Naive thymus-derived CD4-positive, alpha-beta T cell (primary cell): ENCODE results near the gene LBH. TPM values are rescaled to one million over a fixed set of nuclear protein-coding genes. Genes with fewer than 3 reads are reported as not detected.

Experiments used
- ATAC-seq: fragments of 150-1000 bp; cut with Tn5 transposase; 2 replicates; pipeline ENCODE4 v1.10.0; 2021; ENCODE audit warnings: mild to moderate bottlenecking, moderate library complexity
- CTCF ChIA-PET: fragments of 350-600 bp; sonication (Branson Sonifier 250); formaldehyde crosslinking; loops from one replicate; lab custom pipeline; 2021; ENCODE audit warnings: antibody characterized with exemption; lab: Charles Lee
- POLR2A ChIA-PET: fragments of 350-600 bp; sonication (Branson Sonifier 250); formaldehyde crosslinking; loops from one replicate; lab custom pipeline; 2021; ENCODE audit warnings: antibody characterized with exemption, inconsistent platforms; lab: Charles Lee
- DNase-seq, 9 donors: peaks; one replicate each; pipeline versions ENCODE4 v3.0.0 to v3.0.0-alpha.2; 2020 to 2022; ENCODE audit warnings: mixed read lengths in 1 of 9
- H3K27ac ChIP-seq: one replicate; pipeline ENCODE4 v1.7.0; 2013; ENCODE audit warnings: mild to moderate bottlenecking, low read depth, low read length, moderate library complexity
- H3K27me3 ChIP-seq, 2 donors: one replicate each; pipeline ENCODE4 v1.7.0; 2013; ENCODE audit warnings: low read length in 2 of 2, mild to moderate bottlenecking in 2 of 2, moderate library complexity in 2 of 2; ENCODE audit not compliant: control insufficient read depth in 2 of 2, insufficient read depth in 2 of 2
- H3K36me3 ChIP-seq, 3 experiments: 1 replicate in 2 of 3; 2 replicates in 1 of 3; pipeline ENCODE4 v1.7.0; 2013; ENCODE audit warnings: low read length in 3 of 3, mild to moderate bottlenecking in 3 of 3, moderate library complexity in 1 of 3; ENCODE audit not compliant: insufficient read depth in 3 of 3, control insufficient read depth in 2 of 3
- H3K4me1 ChIP-seq, 2 donors: one replicate each; pipeline ENCODE4 v1.7.0; 2013; ENCODE audit warnings: low read length in 2 of 2, mild to moderate bottlenecking in 2 of 2, moderate library complexity in 1 of 2; ENCODE audit not compliant: control insufficient read depth in 2 of 2, insufficient read depth in 2 of 2
- H3K4me3 ChIP-seq: 2 replicates; pipeline ENCODE4 v1.7.0; 2013; ENCODE audit warnings: mild to moderate bottlenecking, low read length
- H3K9me3 ChIP-seq, 3 experiments: 1 replicate in 2 of 3; 2 replicates in 1 of 3; pipeline ENCODE4 v1.7.0; 2013; ENCODE audit warnings: low read length in 3 of 3; ENCODE audit not compliant: control insufficient read depth in 2 of 3
- H3K27ac Mint-ChIP-seq, 9 donors: one replicate each; pipeline ENCODE4 v1.8.0; 2020 to 2022; ENCODE audit warnings: mixed read lengths in 9 of 9, mild to moderate bottlenecking in 8 of 9, moderate library complexity in 5 of 9, inconsistent platforms in 2 of 9
- H3K27me3 Mint-ChIP-seq, 5 donors: one replicate each; pipeline ENCODE4 v1.8.0; 2021 to 2022; ENCODE audit warnings: mixed read lengths in 5 of 5, mild to moderate bottlenecking in 1 of 5
- H3K36me3 Mint-ChIP-seq, 5 donors: one replicate each; pipeline ENCODE4 v1.8.0; 2020 to 2022; ENCODE audit warnings: mixed read lengths in 5 of 5, mild to moderate bottlenecking in 3 of 5, inconsistent platforms in 1 of 5
- H3K4me1 Mint-ChIP-seq, 7 donors: one replicate each; pipeline ENCODE4 v1.8.0; 2020 to 2022; ENCODE audit warnings: mixed read lengths in 7 of 7, mild to moderate bottlenecking in 3 of 7, inconsistent platforms in 1 of 7
- H3K4me3 Mint-ChIP-seq, 10 donors: one replicate each; pipeline ENCODE4 v1.8.0; 2020 to 2022; ENCODE audit warnings: mild to moderate bottlenecking in 10 of 10, mixed read lengths in 10 of 10, moderate library complexity in 6 of 10, inconsistent platforms in 2 of 10
- H3K9me3 Mint-ChIP-seq, 11 donors: one replicate each; pipeline ENCODE4 v1.8.0; 2020 to 2022; ENCODE audit warnings: mixed read lengths in 11 of 11, mild to moderate bottlenecking in 4 of 11, inconsistent platforms in 1 of 11, moderate library complexity in 1 of 11
- intact Hi-C, 2 donors: fragments of 100-400 bp; cut with micrococcal nuclease; formaldehyde crosslinking; loops; one replicate each; pipeline ENCODE4 v1.15.1; 2023
- polyA plus RNA-seq, 2 donors: library from polyadenylated mRNA; unstranded; fragments of 300-500 nt; fragmentation: Illumina TruSeq; gene quantifications; one replicate each; pipeline ENCODE4 v1.2.3, GENCODE V29; 2021
- total RNA-seq, 6 experiments: library from RNA in 5 of 6; stranded (reverse) in 5 of 6; gene quantifications; 1 replicate in 5 of 6; 2 replicates in 1 of 6; pipeline ENCODE4 v1.2.3 and lab custom pipeline; 2021 to 2026

LBH gene
- total and polyA plus RNA-seq, 7 experiments from 2014 or later = 146 to 517 (median 269) TPM

DNA sequence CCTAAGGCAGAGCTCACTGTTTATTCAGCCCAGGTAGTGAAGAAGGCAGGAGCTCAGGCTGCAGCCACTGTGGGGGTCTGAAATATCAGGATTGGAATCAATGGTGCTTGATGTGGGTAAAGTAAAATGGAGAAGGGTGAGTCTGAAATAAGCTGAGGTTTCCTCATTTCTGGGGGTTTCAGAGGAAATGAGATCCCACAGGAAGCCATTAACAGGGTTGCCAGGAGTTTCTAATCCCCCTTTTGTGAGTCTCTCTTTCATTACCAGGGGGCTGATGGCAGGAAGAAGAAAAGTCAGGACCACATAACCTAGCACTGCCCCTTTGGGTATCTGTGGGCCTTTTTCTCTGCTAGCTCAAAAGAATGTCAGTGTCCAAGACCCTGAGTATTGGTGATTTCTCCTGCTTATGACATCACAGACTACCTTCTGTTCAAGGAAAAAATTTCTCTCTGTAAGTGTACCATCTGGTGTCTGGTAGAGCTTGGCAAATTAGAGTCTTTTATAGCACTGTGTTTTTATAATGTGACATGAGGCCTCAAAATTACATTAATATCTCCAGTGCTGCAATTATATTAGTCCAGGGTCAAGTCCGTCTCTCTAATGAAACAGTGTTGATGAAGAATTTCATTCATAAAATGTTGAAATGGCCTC is 56.0 kb downstream of the LBH start:
- peak overlapping the region; percentile 10 to 70 (median 52) for H3K4me3 Mint-ChIP-seq
- no peaks in the 10 kb centered on the region for H3K9me3 ChIP-seq
- no peaks in the 10 kb centered on the region for H3K36me3 Mint-ChIP-seq
- peak overlapping the region; percentile 14 to 66 (median 53) for H3K27ac Mint-ChIP-seq
- DNase-seq (no peak), ATAC-seq (no peak)
- POLR2A ChIA-PET = interaction anchor here (0.6 to 3.3 kb wide), 8 partner anchors 14 to 80 kb away, joined by 3 to 17 read pairs (median 4); no protein-coding TSS in a partner anchor
- H3K27me3 Mint-ChIP-seq = no peaks in the 10 kb centered on the region
- no peak overlapping the region for H3K4me3 ChIP-seq
- intact Hi-C loops = no loop called here
- H3K27me3 ChIP-seq = no peaks in the 10 kb centered on the region
- no peaks in the 10 kb centered on the region for H3K9me3 Mint-ChIP-seq
- H3K4me1 Mint-ChIP-seq = peaks cover 25 to 43% (median 33%) of the 10 kb centered on the region in 7 donors
- H3K4me1 ChIP-seq = peaks cover 0 to 21% of the 10 kb centered on the region in 2 donors
- CTCF ChIA-PET = interaction anchor here (0.6 to 2.1 kb wide), 5 partner anchors 17 to 422 kb away, joined by 3 to 5 read pairs (median 3); no protein-coding TSS in a partner anchor
- H3K27ac ChIP-seq = no peak overlapping the region
- H3K36me3 ChIP-seq = no peaks in the 10 kb centered on the region

DNA sequence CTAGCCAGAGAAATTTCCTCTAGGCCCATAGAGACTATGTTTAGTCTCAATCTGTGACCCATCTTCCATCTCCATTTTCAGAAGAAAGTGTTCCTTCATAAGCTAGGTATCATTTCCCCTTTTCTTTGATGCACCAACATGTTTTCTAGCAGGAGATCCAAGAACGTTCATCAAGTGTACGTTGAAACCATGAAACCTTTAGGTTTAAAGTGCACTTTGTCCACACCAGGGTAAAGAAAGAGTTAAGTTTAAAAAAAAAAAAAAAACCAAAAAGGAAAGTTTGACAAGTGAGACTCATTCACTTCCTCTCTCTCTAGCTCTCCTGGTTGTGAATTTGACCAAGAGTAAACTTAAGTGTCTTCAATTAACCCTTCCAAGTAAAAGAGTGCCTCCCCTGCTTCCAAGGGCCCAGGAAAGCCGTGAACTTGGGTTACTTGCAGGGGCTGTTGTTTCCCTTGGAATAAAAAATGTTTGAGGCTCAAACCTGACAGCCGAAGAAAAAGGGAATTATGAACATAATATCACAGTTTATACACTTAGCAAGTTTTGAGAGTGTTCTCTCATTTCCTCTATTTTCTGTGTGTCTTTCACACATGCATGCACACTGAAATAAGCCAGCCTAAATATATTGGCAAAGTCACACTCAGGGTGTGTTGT is 56.7 kb downstream of the LBH start:
- Histone ChIP-seq H3K4me1 (peaks cover 0 to 21% of the 10 kb centered on the region in 2 donors), H3K27ac (no peak overlapping the region), H3K36me3 (no peaks in the 10 kb centered on the region), H3K27me3 (no peaks in the 10 kb centered on the region), H3K4me3 (no peak overlapping the region), H3K9me3 (no peaks in the 10 kb centered on the region)
- peak overlapping the region in 9 of 10 donors; percentile 8 to 70 (median 50) for H3K4me3 Mint-ChIP-seq
- no peaks in the 10 kb centered on the region for H3K27me3 Mint-ChIP-seq
- peaks cover 25 to 38% (median 30%) of the 10 kb centered on the region in 7 donors for H3K4me1 Mint-ChIP-seq
- no peaks in the 10 kb centered on the region for H3K9me3 Mint-ChIP-seq
- DNase-seq (peak in 5 of 9 donors; percentile 13 to 23 (median 14)), ATAC-seq (no peak)
- intact Hi-C loops = loop anchor here in 1 of 2 donors (2.0 kb wide), 1 partner anchor 49 kb away; no protein-coding TSS in a partner anchor
- peak overlapping the region; percentile 14 to 66 (median 44) for H3K27ac Mint-ChIP-seq
- H3K36me3 Mint-ChIP-seq = no peaks in the 10 kb centered on the region
- ChIA-PET CTCF (interaction anchor here (0.7 to 2.1 kb wide), 4 partner anchors 46 to 421 kb away, joined by 3 to 5 read pairs (median 3); no protein-coding TSS in a partner anchor), POLR2A (interaction anchor here (0.6 to 3.3 kb wide), 5 partner anchors 13 to 79 kb away, joined by 3 to 17 read pairs (median 4); no protein-coding TSS in a partner anchor)

DNA sequence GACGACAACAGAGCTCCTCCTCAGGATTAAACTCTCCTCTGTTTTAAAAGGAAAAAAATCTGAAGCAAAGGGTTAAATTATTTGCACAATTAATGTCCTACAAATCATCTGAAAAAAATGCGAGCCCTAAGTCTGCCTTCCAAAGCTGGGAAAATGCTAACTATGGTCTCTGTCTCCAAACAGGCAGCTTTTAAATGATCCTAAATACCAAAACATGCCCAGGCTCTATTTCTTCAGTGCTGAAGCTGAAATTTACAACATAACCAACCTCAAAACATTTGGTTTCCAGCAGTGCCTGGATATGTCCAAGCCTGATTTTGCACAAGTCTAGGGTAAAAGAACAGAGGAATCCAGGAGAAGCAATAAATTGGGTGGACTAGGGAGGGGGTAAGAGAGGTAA is 57.2 kb downstream of the LBH start:
- H3K9me3 Mint-ChIP-seq = no peaks in the 10 kb centered on the region
- no peaks in the 10 kb centered on the region for H3K9me3 ChIP-seq
- ATAC-seq = no peak
- H3K4me1 ChIP-seq = peaks cover 0 to 21% of the 10 kb centered on the region in 2 donors
- H3K27ac Mint-ChIP-seq = peak overlapping the region; percentile 14 to 85 (median 44)
- ChIA-PET CTCF (interaction anchor here (0.7 to 2.1 kb wide), 2 partner anchors 46 to 83 kb away, joined by 3 to 5 read pairs; no protein-coding TSS in a partner anchor), POLR2A (interaction anchor here (1.2 to 3.3 kb wide), 4 partner anchors 12 to 47 kb away, joined by 3 to 17 read pairs (median 4); no protein-coding TSS in a partner anchor)
- H3K4me3 Mint-ChIP-seq = peak overlapping the region in 7 of 10 donors; percentile 49 to 59 (median 53)
- no peak for DNase-seq
- H3K27ac ChIP-seq = no peak overlapping the region
- H3K4me1 Mint-ChIP-seq = peaks cover 25 to 39% (median 29%) of the 10 kb centered on the region in 7 donors
- no peaks in the 10 kb centered on the region for H3K27me3 ChIP-seq
- no peaks in the 10 kb centered on the region for H3K27me3 Mint-ChIP-seq
- H3K36me3 ChIP-seq = no peaks in the 10 kb centered on the region
- no peaks in the 10 kb centered on the region for H3K36me3 Mint-ChIP-seq
- H3K4me3 ChIP-seq = no peak overlapping the region
- intact Hi-C loops = loop anchor here in 1 of 2 donors (2.0 kb wide), 1 partner anchor 48 kb away; no protein-coding TSS in a partner anchor

DNA sequence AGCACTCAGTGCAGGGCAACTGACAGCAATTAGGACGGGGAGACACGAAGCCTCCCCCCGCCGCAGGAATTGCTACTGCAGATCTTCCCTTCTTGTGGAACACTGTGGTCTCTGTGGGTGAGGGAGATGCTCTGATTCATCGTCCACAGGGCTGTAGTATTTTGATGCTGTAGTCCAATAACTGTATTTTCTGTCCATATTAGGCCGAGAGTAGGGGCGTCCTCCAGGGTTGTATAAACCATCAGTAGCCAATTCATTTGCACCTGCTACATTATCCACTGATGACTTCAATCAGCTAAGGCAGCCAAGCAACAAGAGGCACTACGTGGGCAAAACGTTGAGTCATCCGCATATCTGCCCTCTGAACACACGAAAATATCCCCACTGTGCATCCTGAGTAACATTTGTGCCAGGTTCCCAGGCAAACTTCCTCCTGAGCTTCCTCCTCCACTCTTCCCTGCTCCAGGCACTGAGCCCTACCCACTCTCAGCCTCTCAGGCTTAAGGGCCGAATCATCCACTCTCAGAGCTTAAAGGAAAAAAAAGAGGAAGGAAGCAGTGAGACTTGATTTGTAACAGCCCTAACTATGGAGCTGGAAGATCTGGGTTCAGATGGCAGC is 62.1 kb downstream of the LBH start:
- Mint-ChIP-seq H3K27ac (peak overlapping the region in 2 of 9 donors; percentile 38 to 53), H3K36me3 (peaks cover 0 to 6% (median 5%) of the 10 kb centered on the region in 5 donors), H3K4me1 (peaks cover 6 to 32% (median 11%) of the 10 kb centered on the region in 7 donors), H3K27me3 (no peaks in the 10 kb centered on the region), H3K4me3 (no peak overlapping the region), H3K9me3 (peaks cover 0 to 7% (median 0%) of the 10 kb centered on the region in 11 donors)
- no peaks in the 10 kb centered on the region for H3K36me3 ChIP-seq
- no peak overlapping the region for H3K4me3 ChIP-seq
- CTCF ChIA-PET = interaction anchor here (0.8 kb wide), 1 partner anchor 281 kb away, joined by 3 read pairs; no protein-coding TSS in a partner anchor
- ATAC-seq (peak; percentile 55), DNase-seq (no peak)
- H3K27me3 ChIP-seq = no peaks in the 10 kb centered on the region
- no peak overlapping the region for H3K27ac ChIP-seq
- POLR2A ChIA-PET = interaction anchor here (0.6 to 1.9 kb wide), 2 partner anchors 9 to 55 kb away, joined by 4 to 6 read pairs; no protein-coding TSS in a partner anchor
- no peaks in the 10 kb centered on the region for H3K9me3 ChIP-seq
- intact Hi-C loops = no loop called here
- H3K4me1 ChIP-seq = peaks cover 0 to 6% of the 10 kb centered on the region in 2 donors

DNA sequence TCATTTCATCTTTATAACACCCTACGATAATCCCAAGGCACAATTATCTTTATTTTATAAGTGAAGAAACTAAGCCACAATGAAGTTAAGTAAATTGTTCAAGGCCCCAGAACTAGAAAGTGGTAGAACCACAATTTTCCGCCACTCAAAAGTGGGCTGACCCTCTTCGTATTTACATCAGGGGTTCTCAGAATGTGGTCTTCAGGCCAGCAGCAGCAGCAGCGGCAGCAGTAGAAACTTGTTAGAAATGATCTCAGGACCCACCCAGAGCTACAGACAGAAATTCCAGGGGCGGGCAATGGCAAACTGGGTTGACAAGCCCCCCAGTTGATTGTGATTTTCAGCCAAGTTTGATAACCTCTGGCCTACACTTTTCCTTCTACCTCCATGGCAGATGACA is 62.8 kb downstream of the LBH start:
- POLR2A ChIA-PET = interaction anchor here (1.9 kb wide), 1 partner anchor 9 kb away, joined by 6 read pairs; no protein-coding TSS in a partner anchor
- Mint-ChIP-seq H3K4me1 (peaks cover 0 to 28% (median 4%) of the 10 kb centered on the region in 7 donors), H3K36me3 (peaks cover 0 to 6% (median 5%) of the 10 kb centered on the region in 5 donors), H3K4me3 (no peak overlapping the region), H3K9me3 (peaks cover 0 to 7% (median 0%) of the 10 kb centered on the region in 11 donors), H3K27me3 (no peaks in the 10 kb centered on the region), H3K27ac (peak overlapping the region in 2 of 9 donors; percentile 38 to 45)
- ATAC-seq (no peak), DNase-seq (no peak)
- H3K4me3 ChIP-seq = no peak overlapping the region
- no peaks in the 10 kb centered on the region for H3K27me3 ChIP-seq
- no peaks in the 10 kb centered on the region for H3K4me1 ChIP-seq
- intact Hi-C loops = no loop called here
- H3K36me3 ChIP-seq = no peaks in the 10 kb centered on the region
- no peaks in the 10 kb centered on the region for H3K9me3 ChIP-seq
- H3K27ac ChIP-seq = no peak overlapping the region
- CTCF ChIA-PET = interaction anchor here (0.8 kb wide), 1 partner anchor 280 kb away, joined by 3 read pairs; no protein-coding TSS in a partner anchor

DNA sequence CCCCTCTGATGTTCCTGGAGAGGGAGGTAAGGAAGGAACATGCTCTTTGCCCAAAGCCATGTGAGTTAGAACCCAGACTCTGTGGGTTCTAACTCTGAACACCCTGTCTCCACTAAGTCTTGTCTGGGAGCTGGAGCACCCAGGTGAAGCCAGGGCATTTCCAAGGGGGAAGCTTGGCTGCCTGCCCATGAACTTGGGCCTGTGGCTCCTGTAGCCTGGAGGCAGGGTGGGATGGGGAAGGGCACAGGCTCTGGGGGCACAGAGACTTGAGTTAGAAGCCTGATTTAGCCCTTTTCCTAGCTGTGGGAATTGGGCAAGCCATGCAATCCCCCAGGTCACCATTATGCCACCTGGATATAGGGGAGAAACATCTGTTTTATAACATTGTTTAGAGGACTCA is 65.2 kb downstream of the LBH start:
- Histone ChIP-seq H3K4me3 (no peak overlapping the region), H3K36me3 (no peaks in the 10 kb centered on the region), H3K27ac (no peak overlapping the region), H3K27me3 (no peaks in the 10 kb centered on the region), H3K9me3 (no peaks in the 10 kb centered on the region), H3K4me1 (no peaks in the 10 kb centered on the region)
- POLR2A ChIA-PET = interaction anchor here (0.7 kb wide), 1 partner anchor 14 kb away, joined by 3 read pairs; no protein-coding TSS in a partner anchor
- H3K36me3 Mint-ChIP-seq = peaks cover 0 to 6% (median 5%) of the 10 kb centered on the region in 5 donors
- DNase-seq = no peak
- CTCF ChIA-PET = no interaction called here
- no peak overlapping the region for H3K27ac Mint-ChIP-seq
- H3K9me3 Mint-ChIP-seq = peaks cover 0 to 7% (median 0%) of the 10 kb centered on the region in 11 donors
- no peak overlapping the region for H3K4me3 Mint-ChIP-seq
- H3K4me1 Mint-ChIP-seq = peaks cover 0 to 24% (median 11%) of the 10 kb centered on the region in 7 donors
- ATAC-seq = no peak
- no peaks in the 10 kb centered on the region for H3K27me3 Mint-ChIP-seq
- intact Hi-C loops = no loop called here
